Stimulated activated naive CD8-positive, alpha-beta T cell treated with anti-CD3 and anti-CD28 coated beads, Interleukin-15, Interleukin-2, amounts not matched to agents 100 U/mL and 50 U/mL, for 24 hours (primary cell): ENCODE data around the gene MAOB.
"Not testable (repeated sequence)": the region's sequence is repeated elsewhere in the genome, so short reads cannot be mapped to it uniquely, and the experiment has no call there.

ENCODE experiments used
- ATAC-seq: fragments of 150-1000 bp; cut with Tn5 transposase; one replicate; pipeline ENCODE4 v1.10.0; 2021
- DNase-seq: peaks from one replicate; pipeline ENCODE4 v3.0.0; 2021

The MAOB gene

DNA sequence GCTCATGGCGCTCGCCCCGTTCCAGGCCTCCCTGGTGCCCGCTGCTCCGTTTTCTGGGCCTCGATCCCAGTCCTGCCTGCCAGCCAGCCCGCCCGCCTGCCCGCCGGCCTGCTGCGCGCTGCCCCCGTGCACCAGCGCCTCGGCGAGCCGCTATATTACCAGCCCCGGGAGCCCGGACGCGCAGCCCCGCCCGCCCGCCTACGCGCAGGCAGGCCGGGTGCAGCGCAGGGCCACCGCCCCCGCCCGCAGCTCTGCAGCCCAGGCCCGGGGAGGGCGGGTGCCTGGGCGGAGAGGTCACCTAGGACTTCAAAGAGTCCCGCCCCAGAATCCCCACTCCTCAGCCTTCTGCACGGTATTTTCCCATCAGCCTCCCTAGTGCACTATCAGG, at the start of gene MAOB:
Gene MAOB (minus strand): TSS at position 157 of the 388 bp plus-strand sequence. CDS start 151 bp downstream, at position 6.
- DNase-seq (peak; percentile 13), ATAC-seq (no peak)

DNA sequence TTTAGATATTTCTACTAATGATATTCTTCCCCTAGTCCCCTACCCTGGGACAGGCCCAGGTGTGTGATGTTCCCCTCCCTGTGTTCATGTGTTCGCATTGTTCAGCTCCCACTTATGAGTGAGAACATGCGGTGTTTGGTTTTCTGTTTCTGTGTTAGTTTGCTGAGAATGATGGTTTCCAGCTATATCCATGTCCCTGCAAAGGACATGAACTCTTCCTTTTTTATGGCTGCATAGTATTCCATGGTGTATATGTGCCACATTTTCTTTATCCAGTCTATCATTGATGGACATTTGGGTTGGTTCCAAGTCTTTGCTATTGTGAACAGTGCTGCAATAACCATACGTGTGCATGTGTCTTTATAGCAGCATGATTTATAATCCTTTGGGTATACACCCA, 39.8 kb upstream of the MAOB start:
- not testable (repeated sequence) for ATAC-seq, DNase-seq

DNA sequence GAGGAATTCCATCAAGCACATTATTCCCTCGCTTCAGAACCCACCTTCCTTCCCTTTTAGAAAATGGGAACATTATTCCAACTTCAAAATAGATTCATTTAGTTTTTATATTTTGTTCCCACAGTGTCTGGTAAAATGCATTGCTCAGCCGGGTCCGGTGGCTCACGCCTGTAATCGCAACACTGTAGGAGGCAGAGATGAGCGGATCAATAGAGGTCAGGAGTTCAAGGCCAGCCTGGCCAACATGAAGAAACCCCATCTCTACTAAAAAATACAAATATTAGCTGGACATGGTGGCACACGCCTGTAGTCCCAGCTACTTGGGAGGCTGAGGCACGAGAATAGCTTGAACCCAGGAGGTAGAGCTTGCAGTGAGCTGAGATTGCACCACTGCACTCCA, 28.5 kb upstream of the MAOB start:
- ATAC-seq: not testable (repeated sequence)

DNA sequence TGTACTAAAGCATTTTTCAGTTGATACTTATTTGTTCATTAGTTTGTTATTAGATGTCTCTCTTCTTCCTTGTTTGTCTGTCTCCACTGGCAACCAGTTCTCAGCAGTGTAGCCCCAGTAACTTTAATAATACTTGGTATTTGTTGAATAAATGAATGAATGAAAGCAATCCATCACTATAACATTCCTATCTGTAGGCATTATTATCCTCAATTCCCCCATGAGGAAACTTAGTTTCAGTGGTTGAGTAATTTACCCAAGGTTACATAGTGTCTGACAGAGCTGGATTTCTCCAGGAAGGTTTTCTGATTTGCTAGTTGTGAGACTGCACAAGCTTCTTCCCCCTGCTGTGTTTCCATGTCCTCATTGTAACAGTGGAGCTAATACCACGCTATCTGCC, 27.8 kb upstream of the MAOB start:
- ATAC-seq: no peak
- DNase-seq: no peak

More for the DNA sequence above, 28.5 kb upstream of the MAOB start:
- not testable (repeated sequence) for DNase-seq

DNA sequence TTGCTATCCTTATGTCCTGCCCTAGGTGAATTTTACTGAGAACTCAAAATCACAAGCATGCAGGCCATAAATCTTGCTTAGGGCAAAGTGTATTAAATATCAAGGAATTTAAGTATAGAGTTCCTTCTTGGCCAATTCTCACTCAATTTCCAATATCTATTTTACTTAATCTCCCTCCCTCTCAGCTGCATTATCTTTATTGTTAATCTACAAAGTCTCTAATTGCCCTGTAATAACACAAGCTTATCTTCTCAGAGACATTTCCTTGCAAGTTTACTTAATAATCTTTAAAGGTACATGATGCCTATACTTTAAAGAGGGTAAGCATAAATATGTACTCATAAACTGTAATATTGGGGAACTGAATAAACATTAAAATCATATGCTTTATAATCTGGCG, 26.9 kb upstream of the MAOB start:
- ATAC-seq: no peak

DNA sequence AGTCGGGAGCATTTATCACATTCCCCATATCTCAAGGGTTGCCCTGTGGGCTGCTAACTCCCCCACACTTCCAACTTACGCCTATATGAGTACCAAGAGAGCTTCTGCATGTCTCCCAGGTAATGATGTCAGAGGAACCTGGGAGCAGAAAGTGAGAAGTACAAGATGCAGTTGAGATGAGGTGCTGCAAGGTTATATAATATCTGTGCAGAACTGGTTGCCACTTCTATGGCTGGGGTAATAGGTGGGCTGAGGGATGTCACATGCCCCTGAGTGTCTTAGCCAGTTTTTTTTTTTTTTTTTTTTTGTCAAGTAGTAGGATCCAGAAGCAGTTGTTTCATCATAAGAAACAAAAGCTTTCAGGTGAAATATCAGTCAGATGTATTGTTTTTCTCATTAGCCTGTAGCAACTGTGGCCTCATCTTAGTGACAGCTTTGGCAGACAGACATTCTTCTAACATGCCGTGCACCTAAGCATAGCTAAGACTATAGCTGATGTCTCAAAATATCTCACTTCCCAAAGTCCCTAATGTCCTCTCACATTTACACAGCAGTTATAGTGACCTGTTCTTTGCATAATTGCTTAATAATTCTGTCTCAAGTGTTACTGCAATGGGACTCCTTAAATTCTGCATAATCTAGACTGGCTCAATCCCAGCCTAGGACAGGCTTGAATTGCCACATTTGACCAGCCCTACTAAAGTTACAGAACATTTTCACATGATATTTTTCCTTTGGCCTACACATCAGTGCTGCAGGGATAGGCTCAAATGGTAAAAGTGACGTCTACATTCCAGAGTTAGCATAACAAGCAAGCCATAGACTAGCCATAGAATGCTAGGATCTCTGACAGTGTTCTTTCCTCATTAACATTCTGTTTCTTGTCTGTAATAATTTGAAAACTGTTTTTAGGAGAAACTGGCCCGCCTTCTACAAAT, 17.9 kb upstream of the MAOB start:
- DNase-seq: no peak
- no peak for ATAC-seq

More for the DNA sequence above, 26.9 kb upstream of the MAOB start:
- DNase-seq: no peak

DNA sequence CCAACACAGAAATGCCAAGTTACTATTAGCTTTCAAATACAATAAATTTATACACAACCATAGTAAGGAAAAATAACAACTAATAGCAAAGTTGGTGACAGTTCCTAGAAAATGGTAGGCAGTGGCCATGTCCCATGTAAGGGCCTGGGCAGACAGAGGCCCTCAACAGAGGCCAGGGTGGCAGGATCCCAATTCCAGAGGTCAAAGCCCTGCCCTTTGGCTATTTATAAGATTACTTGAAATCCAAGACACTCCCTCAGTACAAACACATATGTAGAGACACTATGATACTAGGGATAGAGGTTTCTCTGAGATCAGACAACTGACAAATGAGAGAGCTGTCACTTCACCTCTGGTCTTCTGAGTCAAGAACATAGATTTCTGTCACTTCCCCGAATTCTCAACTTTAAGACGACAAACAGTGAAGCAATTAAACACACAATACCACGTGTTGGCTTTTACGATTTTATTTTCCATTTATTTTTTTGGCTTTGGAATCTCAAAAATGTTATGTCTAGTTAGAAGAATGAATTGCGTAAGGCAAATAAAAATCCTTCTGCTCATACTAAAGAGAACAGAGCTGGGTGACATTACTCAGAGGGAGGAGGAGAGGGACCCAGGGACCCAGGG, 16.3 kb upstream of the MAOB start:
- DNase-seq (no peak), ATAC-seq (no peak)

DNA sequence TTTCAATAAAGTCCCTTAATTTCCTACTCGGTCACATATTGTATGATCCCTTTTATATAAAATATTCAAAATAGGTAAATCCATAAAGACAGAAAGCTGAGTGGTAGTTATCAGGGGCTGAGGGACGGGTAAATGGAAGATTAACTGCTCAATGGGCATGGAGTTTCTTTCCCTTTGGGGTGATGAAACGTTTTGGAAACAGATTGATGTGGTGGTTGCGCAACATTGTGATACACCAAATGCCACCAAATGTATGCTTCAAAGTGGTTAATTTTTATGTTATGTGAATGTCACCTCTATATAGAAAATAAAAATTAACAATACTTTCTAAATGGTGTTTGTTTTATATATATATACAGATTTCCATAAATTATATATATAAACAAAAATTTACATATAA, 15.0 kb upstream of the MAOB start:
- DNase-seq (no peak), ATAC-seq (no peak)

DNA sequence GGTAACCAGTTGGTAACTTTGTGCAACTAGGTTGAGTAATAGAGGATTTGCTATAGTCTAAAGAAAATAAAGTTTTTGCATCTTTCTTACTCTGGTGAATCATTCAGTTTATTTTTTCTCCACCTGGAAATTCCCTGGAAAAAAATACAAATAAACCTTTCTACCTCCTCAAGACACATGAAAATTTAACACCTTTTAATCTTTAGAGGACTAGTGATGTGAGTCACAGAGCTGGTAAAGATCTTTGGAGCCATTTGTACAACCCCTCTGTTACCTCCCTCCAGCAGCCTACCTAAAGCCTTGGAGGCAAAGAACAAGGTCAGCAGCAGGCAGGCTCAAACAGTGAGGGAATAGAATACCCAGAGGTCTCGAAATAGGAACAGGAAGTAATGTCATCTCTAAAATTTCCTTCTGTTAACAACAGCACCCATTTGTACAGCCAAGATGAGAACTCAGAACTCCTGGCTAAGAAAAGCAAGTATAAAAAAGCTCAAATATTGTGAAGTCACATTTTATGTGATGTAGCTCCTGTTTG, 10.2 kb upstream of the MAOB start:
- ATAC-seq (no peak), DNase-seq (no peak)

DNA sequence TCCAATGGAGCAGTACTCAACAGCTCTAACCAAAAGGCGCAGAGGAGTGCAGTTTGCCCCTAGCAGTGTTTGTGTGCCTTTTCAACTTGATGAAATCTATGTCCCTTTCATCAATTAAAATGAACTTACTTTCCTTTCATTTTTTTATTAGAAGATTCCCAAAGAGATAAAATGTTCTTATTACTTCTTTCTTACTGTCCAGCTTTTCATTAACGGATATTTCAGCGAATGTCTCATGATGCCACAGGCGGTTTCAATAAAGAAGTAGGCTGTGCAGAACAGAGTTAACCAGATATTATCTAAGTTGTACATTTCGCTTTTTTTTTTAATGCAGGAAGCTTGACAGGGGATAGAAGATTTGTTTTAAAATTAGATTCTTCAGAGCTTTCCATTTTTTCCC, 3.4 kb upstream of the MAOB start:
- ATAC-seq (no peak), DNase-seq (no peak)

DNA sequence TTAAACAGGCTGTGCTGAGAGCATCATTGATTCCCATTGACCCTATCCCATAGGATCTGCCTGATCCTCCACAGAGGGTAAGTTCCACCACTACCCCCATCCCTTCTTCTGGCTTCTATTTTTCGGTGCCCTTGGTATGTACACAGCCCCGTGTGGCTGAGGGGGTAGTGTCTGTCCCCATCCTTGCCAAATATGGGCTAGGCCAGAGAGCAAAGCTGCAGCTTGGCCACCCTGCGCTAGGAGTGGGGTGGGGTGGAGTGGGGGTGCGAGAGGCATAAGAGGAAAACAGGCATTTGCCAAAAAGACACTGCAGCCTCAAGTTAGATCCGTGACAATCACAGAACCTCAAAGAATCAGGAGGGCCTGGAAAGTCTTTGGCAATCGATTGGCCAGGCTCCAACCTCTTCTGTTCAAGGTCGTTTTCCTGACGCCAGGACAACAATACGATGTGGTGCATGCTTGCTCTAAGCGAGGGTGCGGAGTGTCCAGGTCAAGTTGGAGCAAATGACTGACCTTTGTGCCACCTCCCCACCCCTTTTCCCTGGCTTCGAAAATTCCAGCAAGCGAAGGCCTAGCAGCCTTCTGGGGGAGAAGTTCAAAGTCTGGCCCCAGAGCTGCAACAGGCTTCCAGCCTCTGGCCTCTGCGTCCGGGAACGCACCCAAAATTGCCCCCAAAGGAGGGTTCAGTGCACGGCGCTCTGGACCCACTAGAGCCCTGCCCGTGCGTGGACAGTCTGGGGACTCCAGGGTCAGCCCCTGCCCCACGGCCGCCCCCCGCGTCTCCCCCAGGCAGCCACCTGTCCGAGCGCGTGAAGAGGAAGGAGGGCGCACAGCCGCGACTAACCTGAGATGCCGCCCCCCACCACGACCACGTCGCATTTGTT, 598 bp downstream of the MAOB start:
- no peak for ATAC-seq
- DNase-seq: no peak

DNA sequence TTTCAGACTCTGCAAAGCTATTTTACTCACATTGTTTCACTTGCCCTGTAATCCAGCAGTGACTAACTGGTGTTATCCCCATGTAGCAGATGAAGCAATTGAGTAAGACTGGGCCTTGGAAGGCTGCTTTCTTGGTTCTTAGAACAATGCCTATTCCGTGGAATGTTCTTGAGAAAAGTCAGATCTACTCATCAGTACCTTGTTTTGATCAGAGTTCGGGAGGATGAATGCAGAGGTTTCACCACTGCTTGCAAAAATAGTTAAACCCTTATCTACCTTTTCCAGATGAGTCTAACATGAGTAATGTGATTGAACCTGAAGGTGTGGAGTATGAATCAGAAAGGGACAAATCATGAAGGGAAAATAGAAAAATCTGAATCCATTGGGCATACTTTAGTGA, 1.8 kb downstream of the MAOB start:
- ATAC-seq: no peak
- DNase-seq: no peak

DNA sequence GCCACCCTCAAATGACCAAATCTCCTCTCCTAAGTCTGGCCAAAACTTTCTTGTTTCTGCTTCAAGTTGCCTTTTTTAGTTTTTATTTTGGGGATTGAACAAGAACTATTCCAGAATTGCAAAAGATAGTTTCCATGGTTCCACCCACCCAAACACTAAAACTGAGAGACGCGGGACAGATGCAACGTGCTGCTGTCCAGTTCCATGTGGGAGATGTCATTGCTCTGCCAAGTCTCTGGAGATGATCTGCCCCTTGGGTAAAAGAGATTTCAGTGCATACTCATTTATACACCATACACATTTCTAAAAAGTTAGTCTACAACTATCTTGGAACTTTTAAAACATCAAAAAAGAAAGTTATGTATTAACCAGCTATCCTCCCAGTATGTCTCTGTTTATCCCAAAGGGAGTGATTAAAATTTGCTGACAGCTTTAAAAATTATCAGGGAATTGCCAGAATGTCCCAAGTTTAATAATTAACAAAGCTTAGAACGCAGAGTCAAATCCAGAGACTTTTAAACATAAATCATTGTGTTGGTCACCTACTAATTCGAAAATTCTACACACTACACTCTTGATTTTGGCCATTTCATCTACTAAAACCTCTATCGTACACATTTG, 3.2 kb downstream of the MAOB start:
- DNase-seq (no peak), ATAC-seq (no peak)

DNA sequence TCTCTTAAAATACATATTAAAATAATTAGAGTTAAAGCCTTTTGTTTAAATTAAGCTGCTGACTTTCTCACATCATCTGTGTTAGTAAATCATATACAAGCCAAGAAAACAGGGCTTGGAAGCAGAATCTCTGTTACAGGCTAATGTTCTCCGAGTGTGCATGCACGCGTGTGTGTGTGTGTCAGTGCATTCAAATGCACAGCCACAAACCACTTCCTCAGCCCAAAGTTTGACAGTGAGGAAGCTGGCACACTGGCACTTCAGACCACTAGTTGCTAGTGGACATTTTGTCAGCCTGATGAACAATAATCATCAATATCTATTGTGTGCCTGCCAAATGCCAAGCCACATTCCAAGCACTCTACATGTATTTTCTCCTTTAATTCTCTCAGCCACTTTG, 5.6 kb downstream of the MAOB start:
- no peak for DNase-seq
- no peak for ATAC-seq

DNA sequence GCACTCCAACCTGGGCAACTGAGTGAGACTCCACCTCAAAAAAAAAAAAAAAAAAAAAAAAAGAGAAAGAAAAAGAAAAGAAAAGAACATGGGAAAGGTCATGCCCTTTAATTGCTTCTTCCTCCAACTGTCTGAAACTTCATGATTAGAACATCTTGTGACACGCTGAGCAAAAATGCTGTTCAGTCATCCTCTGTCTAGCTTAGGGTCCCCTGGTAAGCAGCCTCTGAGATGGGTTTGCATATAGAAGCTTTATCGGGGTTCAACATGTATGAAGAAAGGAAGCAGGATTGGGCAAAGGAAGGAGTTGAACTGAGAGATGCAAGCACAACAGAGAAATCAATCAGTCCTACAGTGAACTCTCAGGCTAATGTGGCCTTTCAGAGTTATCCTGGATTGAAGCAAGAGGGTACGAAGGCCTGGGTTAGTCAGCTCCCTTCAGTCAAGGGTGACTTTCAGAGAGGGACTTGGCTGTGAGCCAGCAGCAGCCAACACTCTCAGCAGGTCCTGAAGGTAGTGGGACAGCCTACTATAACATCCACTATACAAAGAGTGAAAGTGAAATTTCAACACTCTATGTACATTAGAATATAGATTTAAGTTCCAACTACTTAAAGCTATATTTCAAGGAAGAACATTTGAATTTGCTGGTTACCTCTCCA, 11.4 kb downstream of the MAOB start:
- ATAC-seq: no peak
- no peak for DNase-seq

DNA sequence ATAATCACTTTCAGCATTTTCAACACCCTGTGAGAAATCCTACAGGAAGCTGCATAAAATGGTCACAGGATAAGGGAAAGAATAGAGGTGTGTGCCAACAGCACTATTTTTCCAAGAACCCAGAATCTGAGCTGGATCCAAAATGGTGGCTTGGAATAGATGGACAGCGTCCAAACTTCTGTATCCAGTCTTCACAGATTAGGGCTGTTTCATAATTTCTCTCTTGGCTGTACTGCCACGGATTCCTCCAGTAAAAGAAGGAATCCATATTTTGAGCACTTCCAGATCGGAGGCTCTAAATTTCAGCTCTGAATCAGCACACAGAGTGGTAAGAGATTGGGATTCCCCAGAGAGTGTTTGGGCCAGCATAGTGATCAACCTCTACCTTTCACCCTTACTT, 12.2 kb downstream of the MAOB start:
- ATAC-seq: no peak
- no peak for DNase-seq

DNA sequence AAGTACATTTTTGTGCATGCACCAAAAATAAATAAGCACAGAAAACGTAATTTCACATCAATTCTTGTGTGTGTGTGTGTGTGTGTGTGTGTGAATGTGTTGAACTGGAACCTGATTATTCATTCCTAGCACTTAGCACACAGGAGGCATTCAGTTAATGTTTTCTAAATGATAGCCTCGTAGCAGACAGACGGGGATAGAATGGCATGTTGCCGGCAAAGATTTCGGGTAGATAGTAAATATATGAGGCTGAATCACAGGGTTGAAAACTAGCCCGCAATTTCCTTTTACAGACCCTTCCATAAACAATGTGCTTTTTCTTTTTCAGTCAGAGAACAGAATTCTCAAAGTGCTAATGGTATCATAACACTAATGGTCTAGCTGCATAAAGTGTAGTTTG, 13.5 kb downstream of the MAOB start:
- no peak for DNase-seq
- ATAC-seq: no peak

DNA sequence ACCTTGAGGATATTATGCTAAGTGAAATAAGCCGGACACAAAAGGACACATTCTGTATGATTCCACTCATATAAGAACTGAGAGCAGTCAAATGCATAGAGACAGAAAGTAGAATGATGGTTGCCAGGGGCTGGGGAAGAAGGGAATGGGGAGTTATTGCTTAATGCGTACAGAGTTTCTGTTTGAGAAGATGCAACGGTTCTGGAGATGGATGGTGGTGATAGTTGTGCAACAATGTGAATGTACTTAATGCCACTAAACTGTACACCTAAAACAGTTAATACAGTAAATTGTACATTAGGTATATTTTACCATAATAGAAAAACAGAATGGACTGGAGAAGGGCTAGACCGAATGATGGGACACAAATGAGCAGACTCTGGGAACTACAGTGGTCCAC, 15.8 kb downstream of the MAOB start:
- no peak for DNase-seq
- no peak for ATAC-seq

DNA sequence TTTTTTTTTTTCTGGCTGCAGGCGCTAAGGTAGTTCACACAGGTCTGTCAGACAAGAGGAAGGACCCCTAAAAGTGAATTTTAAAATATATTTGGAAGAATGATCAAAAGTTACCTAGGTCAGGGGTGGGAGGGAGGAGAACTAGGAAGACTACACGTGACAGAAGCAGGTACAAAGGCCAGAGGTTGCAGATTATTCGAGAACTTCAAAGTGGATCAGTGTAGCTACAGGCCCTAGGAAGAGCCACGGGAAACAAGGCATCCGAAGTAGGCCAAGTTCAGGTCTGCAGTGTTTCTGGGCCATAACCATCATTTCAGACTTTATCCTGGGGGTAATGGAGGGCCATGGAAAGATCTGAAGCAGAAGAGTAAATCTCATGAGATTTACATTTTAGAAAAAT, 16.5 kb downstream of the MAOB start:
- DNase-seq: no peak
- ATAC-seq: no peak

DNA sequence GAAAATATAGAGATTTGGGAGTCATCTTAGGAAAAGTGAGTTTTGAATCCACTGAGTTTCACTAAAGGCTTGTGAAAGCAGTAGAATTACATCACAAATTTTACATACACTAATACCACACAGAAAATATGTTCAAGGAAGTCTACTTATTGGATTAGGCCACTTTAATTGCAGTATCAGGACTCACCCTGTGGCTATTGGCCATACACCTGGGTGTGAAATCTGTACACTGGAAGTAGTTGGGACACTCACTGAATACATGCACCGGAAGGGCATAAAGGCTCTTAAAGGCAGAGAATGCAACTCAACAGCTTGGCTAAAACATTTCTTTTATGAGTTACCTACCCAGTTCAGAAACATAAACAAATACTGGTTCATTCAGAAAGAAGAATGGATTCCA, 19.8 kb downstream of the MAOB start:
- DNase-seq: no peak

DNA sequence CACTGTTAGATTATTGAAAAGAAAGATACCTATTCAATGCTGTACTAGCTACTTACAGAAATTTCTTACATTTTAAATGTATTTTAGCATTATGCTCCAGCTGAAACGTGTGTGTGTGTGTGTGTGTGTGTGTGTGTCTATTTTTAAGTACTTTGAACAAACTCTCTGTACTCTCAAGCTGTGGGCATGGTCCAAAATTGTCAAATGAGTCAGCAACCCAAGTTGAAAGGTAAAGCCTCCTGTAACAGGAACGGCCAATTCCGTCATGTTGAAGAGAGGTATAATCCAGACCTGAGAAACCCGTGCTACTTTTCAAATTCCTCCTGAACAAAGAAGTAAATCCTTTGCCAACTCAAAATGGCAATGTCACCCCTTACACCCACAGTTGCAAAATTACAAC, 20.5 kb downstream of the MAOB start:
- no peak for DNase-seq

More for the DNA sequence above, 19.8 kb downstream of the MAOB start:
- ATAC-seq: no peak

More for the DNA sequence above, 20.5 kb downstream of the MAOB start:
- no peak for ATAC-seq
